Memory B cell (primary cell): Measurements from ENCODE around the gene ERG28.
"Not testable (repeated sequence)": the region's sequence is repeated elsewhere in the genome, so short reads cannot be mapped to it uniquely, and the experiment has no call there.

Source experiments
- ATAC-seq: fragments of 150-1000 bp; cut with Tn5 transposase; 2 replicates; pipeline ENCODE4 v1.10.0; 2021; ENCODE audit warnings: low read depth, mild to moderate bottlenecking, moderate library complexity
- DNase-seq, 2 donors: peaks; one replicate each; pipeline ENCODE4 v3.0.0; 2022; ENCODE audit warnings: low spot score in 2 of 2
- H3K27ac Mint-ChIP-seq: one replicate; pipeline ENCODE4 v1.8.0; 2022; ENCODE audit warnings: mild to moderate bottlenecking, moderate library complexity, mixed read lengths
- H3K27me3 Mint-ChIP-seq: one replicate; pipeline ENCODE4 v1.8.0; 2022; ENCODE audit warnings: mixed read lengths
- H3K36me3 Mint-ChIP-seq: one replicate; pipeline ENCODE4 v1.8.0; 2022; ENCODE audit warnings: mild to moderate bottlenecking, mixed read lengths
- H3K4me1 Mint-ChIP-seq: one replicate; pipeline ENCODE4 v1.8.0; 2022; ENCODE audit warnings: mixed read lengths
- H3K4me3 Mint-ChIP-seq: one replicate; pipeline ENCODE4 v1.8.0; 2022; ENCODE audit warnings: mild to moderate bottlenecking, moderate library complexity, mixed read lengths
- H3K9me3 Mint-ChIP-seq: one replicate; pipeline ENCODE4 v1.8.0; 2022; ENCODE audit warnings: mixed read lengths

ERG28 gene

GRCh38 chr14:75604979-75605851, 55.5 kb downstream of the ERG28 start:
- Mint-ChIP-seq H3K36me3 (peaks cover 4% of the 10 kb centered on the region), H3K27me3 (no peaks in the 10 kb centered on the region), H3K4me3 (no peak overlapping the region), H3K27ac (no peak overlapping the region), H3K9me3 (peaks cover 6% of the 10 kb centered on the region), H3K4me1 (no peaks in the 10 kb centered on the region)
- no peak for DNase-seq
- ATAC-seq, result peak; percentile 31

GRCh38 chr14:75602503-75602902, 58.2 kb downstream of the ERG28 start:
- H3K4me3 Mint-ChIP-seq, result no peak overlapping the region
- H3K4me1 Mint-ChIP-seq, result no peaks in the 10 kb centered on the region
- ATAC-seq, result no peak
- H3K36me3 Mint-ChIP-seq, result peaks cover 3% of the 10 kb centered on the region
- H3K9me3 Mint-ChIP-seq, result peaks cover 3% of the 10 kb centered on the region
- DNase-seq, result no peak
- H3K27ac Mint-ChIP-seq, result no peak overlapping the region
- peaks cover 3% of the 10 kb centered on the region for H3K27me3 Mint-ChIP-seq

- not testable (repeated sequence) for ATAC-seq, H3K9me3 Mint-ChIP-seq, H3K27me3 Mint-ChIP-seq, H3K4me1 Mint-ChIP-seq, DNase-seq, H3K27ac Mint-ChIP-seq, H3K36me3 Mint-ChIP-seq, H3K4me3 Mint-ChIP-seq
Measured at GRCh38 chr14:75601061-75601460, 59.6 kb downstream of the ERG28 start.

- not testable (repeated sequence) for H3K27me3 Mint-ChIP-seq, H3K27ac Mint-ChIP-seq, H3K4me1 Mint-ChIP-seq, H3K9me3 Mint-ChIP-seq, ATAC-seq, H3K36me3 Mint-ChIP-seq, H3K4me3 Mint-ChIP-seq, DNase-seq
Measured at GRCh38 chr14:75600100-75600499, 60.6 kb downstream of the ERG28 start.
